GM19328 (cell line): Measurements from ENCODE around the gene LCN10.
"Not testable (repeated sequence)": the region's sequence is repeated elsewhere in the genome, so short reads cannot be mapped to it uniquely, and the experiment has no call there.

Source experiments
- ATAC-seq: cut with Tn5 transposase; IDR thresholded peaks from one replicate; pipeline ENCODE4 v1.9.1; 2021; ENCODE audit warnings: mild to moderate bottlenecking, moderate library complexity; ENCODE audit not compliant: unreplicated experiment

Gene LCN10

DNA sequence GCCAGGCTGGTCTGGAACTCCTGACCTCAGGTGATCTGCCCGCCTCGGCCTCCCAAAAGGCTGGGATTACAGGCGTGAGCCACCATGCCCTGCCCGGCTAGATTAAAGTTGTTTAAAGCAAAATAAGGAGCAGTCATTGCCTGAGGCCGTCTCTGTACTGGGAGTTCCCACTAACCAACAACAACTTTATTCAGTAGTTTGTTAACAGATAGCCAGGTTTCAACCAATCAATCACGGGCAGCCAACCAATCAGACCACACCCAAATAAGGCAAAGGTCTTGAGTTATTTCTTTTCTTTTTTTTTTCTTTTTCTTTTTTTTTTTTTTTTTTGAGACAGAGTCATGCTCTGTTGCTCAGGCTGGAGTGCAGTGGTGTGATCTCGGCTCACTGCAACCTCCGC is 38.0 kb downstream of the LCN10 start:
- ATAC-seq: not testable (repeated sequence)

DNA sequence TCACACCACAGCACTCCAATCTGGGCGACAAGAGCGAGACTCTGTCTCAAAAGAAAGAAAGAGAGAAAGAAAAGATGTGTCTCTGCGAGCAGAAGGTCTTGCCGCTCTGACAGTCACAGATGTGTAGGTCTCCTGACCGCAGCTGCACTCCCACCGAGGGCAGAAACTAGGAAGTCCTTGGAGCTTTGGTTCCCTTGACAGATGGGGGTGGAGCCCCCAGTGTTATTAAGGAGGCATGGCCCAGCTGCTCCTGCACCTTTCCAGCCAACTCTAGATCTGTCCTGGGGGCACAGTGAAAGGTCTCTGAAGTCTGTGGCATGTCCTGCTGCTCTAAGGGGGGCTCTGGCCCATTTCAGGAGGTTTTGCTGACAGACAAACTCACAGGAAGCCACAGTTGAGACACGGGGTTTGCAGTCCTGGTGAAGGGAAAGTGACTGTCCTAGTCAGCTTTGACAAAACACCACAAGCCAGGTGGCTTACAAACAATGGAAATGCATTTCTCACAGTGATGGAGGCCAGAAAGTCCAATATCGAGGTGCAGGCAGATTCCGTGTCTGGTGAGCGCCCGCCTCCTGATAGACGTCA is 39.4 kb downstream of the LCN10 start:
- no peak for ATAC-seq

GRCh38 chr9:136701668-136702053 is 41.1 kb downstream of the LCN10 start:
- no peak for ATAC-seq

GRCh38 chr9:136700959-136701667 is 41.6 kb downstream of the LCN10 start:
- no peak for ATAC-seq

DNA sequence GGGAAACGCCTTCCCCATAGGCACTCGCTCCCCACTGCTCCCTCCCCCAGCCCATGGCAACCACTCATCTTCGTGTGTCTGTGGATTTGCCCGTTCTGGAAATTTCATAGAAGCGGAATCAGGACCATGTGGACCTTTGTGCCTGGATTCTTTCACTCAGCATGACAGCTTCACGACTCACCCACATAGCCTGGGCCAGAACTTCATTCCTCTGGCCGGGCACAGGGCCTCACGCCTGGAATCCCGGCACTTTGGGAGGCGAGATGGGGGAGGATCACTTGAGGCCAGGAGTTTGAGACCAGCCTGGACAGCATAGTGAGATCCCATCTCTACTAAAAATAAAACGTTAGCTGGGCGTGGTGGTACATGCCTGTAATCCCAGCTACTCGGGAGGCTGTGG is 42.4 kb downstream of the LCN10 start:
- ATAC-seq: no peak

DNA sequence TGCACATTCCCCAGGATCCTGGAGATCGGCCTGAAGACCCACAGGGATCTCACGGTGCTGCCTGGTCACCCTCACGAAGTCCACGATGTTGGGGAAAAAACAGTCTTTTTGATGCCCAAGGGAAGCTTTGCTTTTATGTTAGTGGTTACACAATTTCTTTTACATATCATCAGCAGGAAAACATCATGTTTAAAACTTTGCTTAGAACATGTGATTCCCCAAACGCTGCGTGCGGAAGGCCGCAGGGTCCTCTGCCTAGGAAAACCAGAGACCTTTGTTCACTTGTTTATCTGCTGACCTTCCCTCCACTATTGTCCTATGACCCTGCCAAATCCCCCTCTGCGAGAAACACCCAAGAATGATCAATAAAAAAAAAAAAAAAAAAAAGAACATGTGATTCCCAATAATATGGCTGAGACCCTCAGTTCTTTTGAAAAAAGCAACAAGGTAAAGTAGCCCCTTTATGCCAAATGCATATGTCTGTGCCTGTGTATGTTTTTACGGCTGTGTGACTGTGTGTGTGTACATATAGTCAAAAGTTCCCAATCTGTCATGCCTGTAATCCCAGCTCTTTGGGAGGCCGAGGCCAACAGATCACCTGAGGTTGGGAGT is 44.0 kb downstream of the LCN10 start:
- ATAC-seq: no peak

DNA sequence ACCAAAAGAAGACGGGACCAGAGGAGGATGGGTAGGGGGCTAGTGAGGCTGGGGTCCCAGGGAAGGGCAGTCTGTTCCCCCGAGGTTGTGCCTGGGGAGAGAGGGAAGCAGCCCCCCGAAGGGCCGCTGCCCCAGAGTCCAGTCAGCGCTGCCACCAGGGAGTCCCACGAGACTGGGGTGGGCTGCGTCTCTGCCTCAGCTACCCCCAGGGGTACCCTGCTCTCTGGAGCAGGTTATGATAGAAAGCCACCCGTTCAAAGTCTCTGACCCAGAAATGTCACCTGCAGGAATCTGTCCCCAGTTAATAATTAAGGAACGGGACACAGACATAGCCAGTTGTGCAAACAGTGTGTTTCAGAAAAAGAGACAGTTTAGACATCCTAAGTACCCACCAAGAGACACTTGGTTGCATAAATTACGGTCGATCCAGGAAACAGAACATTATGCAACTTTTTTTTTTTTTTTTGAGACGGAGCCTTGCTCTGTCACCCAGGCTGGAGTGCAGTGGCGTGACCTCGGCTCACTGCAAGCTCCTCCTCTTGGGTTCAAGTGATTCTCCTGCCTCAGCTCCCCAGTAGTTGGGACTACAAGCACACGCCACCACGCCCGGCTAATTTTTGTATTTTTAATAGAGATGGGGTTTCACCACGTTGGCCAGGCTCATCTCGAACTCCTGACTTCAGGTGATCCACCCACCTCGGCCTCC is 44.8 kb downstream of the LCN10 start:
- ATAC-seq: no peak

GRCh38 chr9:136697146-136697820 is 45.5 kb downstream of the LCN10 start:
- ATAC-seq: no peak

- ATAC-seq: no peak
Observed at GRCh38 chr9:136696502-136696901, 46.2 kb downstream of the LCN10 start.

DNA sequence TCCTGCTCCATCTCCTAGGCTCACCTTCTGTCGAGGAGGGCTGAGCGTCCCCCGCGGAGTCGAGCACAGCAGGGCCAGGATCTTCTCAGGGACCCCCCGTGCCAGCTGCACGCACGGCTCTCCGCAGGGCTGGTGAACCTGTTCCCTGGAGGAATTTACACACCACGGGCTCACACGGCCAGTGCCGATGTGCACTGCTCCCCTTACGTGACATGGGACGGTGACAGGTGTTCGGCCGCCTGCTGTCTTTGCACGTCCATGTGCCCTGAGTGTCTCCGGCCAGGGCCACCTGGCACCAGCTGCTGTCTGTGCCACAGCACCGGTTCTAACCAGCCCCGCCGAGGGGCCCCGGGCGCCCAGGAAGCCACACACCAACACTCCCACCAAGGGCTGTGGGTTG is 46.8 kb downstream of the LCN10 start:
- ATAC-seq: no peak

GRCh38 chr9:136695435-136695895 is 47.3 kb downstream of the LCN10 start:
- no peak for ATAC-seq

DNA sequence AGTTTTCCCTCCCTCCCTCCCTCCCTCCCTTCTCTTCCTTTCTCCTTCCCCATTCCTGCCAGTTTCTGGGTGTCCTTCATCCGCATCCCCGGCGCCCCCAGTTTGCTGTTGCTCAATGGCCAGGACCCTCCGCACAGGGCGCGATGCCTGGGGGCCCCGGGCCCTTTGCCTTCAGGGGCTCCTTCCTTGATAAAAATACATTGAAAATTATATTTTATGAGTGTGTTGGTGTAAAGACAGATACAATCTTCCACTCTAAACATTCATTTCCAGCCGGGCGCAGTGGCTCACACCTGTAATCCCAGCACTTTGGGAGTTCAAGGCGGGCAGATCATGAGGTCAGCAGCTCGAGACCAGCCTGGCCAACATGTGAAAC is 47.9 kb downstream of the LCN10 start:
- no peak for ATAC-seq

- ATAC-seq: no peak
Observed at GRCh38 chr9:136694163-136694871, 48.4 kb downstream of the LCN10 start.

DNA sequence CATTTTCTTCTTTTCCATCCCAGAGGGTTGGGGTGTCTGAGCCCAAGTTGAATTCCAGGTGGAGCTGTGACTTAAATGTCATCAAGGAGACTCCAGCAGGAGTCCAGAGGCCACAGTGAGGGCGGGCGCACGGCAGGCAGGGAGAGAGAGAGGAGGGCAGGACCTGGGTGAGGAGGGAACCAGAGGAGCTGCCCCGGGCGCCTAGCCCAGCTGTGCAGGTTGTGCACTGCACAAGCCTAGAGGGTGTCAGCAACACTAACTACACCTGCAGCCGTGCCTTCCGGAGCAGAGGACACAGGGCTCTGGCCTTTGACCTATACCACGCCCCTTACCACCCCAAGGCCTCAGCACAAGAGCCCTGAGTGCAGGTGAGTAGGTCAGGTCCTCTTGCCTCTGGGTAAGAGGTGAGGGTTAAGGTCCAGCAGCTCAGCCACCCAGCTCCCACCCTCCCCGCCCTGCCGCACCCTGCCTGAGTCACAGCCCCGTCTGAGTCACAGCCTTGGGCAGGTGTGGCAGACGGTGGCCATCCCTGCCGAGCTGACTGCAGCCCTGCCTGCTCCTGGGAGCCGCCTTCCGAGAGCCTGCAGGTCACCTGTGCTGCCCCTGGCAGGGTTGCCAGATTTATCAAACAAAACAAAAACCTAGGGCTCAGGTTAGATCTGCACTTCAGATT is 49.1 kb downstream of the LCN10 start:
- ATAC-seq: no peak

- no peak for ATAC-seq
Observed at GRCh38 chr9:136693135-136693489, 49.6 kb downstream of the LCN10 start.

DNA sequence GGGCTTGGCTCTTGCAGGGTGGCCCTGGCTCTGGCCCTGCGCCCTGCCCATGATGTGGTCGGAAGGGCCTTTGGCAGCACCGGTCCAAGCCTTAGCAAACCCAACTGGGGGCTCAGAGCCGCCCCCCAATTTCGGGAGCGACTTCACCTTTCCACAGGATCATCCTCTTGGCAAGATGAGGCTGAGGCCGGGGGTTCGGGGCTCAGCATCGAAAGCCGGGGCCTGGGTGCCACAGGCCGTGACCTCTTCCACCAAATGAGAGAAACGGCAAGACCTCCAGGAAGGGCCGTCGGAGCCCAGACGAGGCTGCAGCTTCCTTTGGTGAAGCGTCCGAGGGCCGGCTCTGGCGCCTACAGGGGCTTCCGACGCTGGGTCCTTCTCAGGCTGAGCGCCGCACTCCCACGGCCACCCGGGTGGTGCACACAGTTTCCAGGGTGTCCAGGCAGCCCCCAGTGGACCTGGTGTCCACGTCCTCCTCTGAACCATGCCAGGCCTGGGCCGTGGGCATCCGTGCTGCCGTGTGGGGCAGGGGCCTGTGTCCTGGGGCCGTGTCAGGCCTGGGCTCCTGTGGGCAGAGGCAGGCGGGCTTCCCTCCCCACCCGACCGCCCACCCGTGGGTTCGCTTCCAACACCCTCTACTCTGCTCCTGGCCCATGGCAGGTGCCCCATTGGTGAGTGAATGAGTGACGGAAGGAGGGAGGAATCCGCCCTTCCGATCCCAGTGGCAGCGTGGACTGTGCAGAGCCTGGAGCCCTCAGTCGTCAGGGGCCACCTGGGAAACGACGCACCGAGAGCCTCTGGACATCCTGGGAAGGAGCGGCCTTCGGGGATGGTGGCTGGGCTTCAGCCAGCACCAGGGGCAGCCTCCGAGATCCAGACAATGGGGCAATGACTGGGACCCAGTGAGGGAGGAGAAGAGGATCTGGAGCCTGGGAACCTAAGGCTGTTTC is 50.3 kb downstream of the LCN10 start:
- ATAC-seq: no peak

DNA sequence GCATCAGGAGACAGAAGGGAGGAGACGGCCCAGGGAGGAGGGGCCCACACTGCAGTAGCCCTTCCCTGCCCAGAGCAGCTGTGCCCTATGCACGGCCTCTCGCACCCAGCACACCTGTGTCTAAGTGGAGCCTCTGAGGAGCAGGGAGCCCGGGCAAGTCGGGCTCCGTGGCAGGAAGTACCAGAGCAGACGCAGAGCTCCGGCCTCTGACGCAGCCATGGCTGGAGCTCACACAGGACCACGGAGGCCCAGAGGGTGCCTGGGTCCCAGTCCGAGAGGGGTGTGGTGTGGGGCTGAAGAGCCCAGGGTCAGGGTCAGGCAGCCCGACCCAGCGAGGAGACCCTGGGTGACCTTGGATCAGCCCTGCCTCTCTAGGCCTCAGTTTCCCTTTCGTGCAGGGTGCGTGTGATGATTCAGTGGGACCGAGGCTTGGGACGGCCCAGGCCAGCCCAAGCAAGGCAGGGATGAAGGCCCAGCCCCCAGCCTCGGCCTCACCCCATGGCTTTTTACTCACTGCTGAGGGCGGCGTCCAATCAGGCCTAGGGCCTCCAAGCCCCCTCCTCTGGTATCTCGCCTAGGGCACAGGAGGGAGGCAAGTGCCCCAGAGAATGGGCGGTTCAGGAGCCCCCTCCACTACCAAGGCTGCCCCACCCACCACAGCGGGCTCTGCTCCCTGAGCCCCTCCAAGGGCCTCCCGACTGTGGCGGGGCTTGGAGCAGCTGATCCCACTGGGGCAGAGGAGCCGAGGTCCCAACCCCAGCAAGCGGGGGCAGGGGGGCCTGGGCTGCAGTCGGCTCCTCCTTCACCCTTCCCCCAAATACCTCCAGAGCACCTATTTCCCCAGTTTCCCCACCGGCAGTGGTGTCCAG is 51.2 kb downstream of the LCN10 start:
- no peak for ATAC-seq

- no peak for ATAC-seq
Observed at GRCh38 chr9:136690806-136691261, 51.9 kb downstream of the LCN10 start.
